Gastrocnemius medialis (tissue), 4 donors: ENCODE data around the gene PLA2G5.

Source experiments
- CTCF ChIP-seq, 5 experiments: fragments of 450-650 bp in 3 of 5; fragments of 200-600 bp in 2 of 5; sonication (generic) in 2 of 5; IDR thresholded peaks in 4 of 5; conservative IDR thresholded peaks in 1 of 5; 1 replicate in 4 of 5; 2 replicates in 1 of 5; pipeline ENCODE4 v1.5.1; 2016 to 2019; ENCODE audit warnings: antibody characterized with exemption in 5 of 5, mild to moderate bottlenecking in 3 of 5, moderate library complexity in 3 of 5
- POLR2A ChIP-seq, 2 donors: fragments of 450-650 bp; IDR thresholded peaks; one replicate each; pipeline ENCODE4 v1.6.1; 2017; ENCODE audit warnings: antibody characterized with exemption in 2 of 2, mild to moderate bottlenecking in 2 of 2, moderate library complexity in 2 of 2

- TF ChIP-seq CTCF (IDR thresholded peaks at IDR 0.05 in 4 of 5, conservative IDR thresholded peaks at IDR 0.05 in 1 of 5) (no peak), POLR2A (IDR thresholded peaks at IDR 0.05) (no peak)
These were observed 25.8 kb downstream of the PLA2G5 start for GRCh38 chr1:20095564-20096434.
